HG03039 (cell line): ENCODE measurements around the gene IRF2.

Experiments used
- ATAC-seq: cut with Tn5 transposase; IDR thresholded peaks from one replicate; pipeline ENCODE4 v1.9.1; 2021; ENCODE audit warnings: mild to moderate bottlenecking, moderate library complexity; ENCODE audit not compliant: unreplicated experiment

Gene IRF2

DNA sequence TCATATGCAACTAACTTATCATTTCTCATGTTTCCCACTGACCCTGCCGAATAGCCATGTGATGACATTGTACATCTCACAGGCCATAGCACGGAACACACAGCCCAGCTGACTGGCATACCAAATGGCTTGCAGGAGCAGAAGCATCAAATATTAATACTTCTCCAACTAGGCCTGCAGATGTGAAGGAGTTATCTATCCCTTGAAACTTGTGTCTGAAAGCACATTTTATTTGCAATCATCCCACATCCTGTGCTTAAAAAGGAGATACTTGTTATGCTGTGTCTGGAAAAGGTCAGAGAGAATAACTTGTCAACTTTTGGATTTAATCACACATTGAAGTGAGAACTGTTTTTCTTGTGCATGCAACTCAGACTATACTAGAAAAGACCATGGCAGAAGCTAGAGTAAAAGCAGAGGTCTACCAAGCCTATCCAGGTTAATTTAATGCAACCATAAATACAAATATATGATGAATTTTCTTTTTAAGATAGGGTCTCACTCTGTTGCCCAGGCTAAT, 100.4 kb downstream of the IRF2 start:
- no peak for ATAC-seq

- no peak for ATAC-seq
Observed at GRCh38 chr4:184371390-184371787, 103.0 kb downstream of the IRF2 start.

DNA sequence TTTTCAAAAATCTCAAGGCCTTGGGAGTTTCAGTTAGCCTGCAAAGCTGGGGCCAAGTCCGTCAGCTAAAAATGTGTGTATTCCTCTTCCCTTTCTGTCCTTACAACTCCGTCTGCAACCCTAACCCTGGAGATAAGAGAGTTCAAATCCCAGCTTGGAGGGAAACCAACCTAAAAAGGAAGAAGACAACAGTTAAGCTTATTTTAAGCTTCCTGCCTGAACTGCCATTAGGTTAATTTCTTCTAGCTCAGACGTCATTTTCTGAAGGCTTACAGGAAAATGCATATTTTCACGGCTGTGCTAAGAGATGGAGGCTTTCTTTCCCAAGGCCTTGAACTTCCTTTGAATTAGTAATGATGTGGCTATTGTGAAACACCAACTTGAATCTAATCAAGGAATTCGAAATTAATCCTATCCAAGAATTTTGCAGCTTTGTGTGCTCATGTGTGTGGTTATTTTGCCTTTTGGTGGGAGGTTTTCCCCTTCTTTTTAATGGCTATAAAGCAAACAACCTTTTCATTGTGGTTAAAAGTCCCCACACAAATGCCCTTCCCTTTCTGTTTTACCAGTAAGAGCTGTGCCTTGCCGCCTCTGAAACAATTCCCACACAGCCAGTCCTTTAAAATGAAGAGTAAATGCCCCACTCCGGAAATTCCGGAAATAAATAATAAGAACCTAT, 103.5 kb downstream of the IRF2 start:
- ATAC-seq: no peak

- no peak for ATAC-seq
Observed at GRCh38 chr4:184369871-184370270, 104.5 kb downstream of the IRF2 start.

- no peak for ATAC-seq
Observed at GRCh38 chr4:184368731-184369130, 105.6 kb downstream of the IRF2 start.

DNA sequence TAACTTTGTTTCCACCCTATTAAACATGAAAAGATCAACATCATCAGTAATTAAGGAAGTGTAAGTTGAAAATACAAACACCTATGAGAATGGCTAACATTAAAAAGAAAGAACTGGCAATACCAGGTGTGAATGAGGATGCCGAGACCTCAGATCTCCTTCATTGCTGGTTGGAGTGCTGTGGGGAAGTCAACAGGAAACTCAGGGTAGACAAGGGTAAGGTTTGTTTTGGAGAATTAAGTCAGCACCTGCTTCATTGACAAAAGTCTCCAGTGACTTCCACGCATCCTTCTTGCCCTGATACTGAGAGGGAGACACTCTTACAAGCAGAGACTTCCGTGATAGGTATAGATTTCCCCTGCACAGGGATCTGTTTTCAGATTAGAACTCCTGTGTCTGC, 106.1 kb downstream of the IRF2 start:
- no peak for ATAC-seq

- no peak for ATAC-seq
Observed at GRCh38 chr4:184364100-184364921, 110.0 kb downstream of the IRF2 start.

GRCh38 chr4:184363258-184363657, 111.1 kb downstream of the IRF2 start:
- no peak for ATAC-seq

GRCh38 chr4:184362396-184362795, 112.0 kb downstream of the IRF2 start:
- no peak for ATAC-seq

DNA sequence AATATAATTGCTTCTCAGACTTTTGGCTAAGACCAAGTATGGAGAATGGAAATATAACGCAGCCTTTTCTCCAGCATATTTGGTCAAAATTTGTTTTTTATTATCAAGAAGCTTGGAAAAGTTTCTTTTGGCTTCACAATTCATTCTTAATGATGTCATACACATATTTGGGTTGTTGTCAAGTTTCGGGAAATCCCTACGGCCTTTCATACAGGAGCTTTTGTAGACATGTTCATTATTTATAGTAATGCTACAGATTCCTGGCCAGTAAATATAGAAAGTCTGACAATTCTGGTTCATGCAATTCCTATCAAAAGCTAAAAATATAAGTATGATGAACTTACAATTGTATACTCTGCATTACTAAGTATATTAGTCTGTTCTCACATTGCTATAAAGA, 112.9 kb downstream of the IRF2 start:
- ATAC-seq: no peak

GRCh38 chr4:184359888-184360287, 114.5 kb downstream of the IRF2 start:
- ATAC-seq: no peak

DNA sequence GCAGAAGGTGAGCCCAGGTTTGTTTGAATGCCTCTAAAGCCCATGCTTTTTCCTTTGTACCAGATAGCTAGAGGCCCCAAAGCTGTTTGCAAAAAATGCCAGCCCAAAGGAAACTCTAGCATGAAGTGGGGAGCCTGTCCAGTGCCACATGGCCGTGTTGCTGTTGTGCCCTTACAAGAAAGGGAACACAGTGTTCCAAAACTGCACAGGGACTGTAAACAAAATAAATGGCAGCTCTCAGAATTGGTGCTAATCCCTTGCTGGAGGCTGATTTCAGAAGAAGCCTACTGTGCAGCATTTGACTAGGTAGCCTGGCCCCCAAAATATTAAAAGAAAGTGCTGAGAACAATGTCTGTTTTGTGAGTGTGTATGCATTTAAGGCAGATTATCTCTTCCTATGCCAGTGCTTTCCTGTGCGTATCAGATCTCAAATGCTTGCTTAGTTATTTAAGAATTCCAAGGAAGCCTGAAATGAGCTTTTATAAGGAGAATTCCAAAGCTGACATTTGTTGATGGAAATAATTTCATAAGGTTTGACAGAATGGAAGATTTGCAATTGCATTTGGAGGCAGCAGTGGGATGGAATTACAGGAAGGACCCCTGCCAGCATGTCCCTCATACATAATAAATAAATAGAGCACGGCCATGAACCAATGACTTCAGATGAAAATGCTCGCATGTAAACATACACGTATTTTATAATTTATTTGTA, 115.7 kb downstream of the IRF2 start:
- no peak for ATAC-seq

- ATAC-seq: no peak
Observed at GRCh38 chr4:184357772-184358171, 116.6 kb downstream of the IRF2 start.

- ATAC-seq: no peak
Observed at GRCh38 chr4:184357165-184357564, 117.2 kb downstream of the IRF2 start.

GRCh38 chr4:184356366-184356765, 118.0 kb downstream of the IRF2 start:
- ATAC-seq: no peak

GRCh38 chr4:184355857-184356256, 118.5 kb downstream of the IRF2 start:
- no peak for ATAC-seq

- ATAC-seq: no peak
Observed at GRCh38 chr4:184355111-184355604, 119.2 kb downstream of the IRF2 start.

GRCh38 chr4:184352891-184353290, 121.5 kb downstream of the IRF2 start:
- no peak for ATAC-seq

GRCh38 chr4:184351560-184352451, 122.5 kb downstream of the IRF2 start:
- no peak for ATAC-seq

- ATAC-seq: no peak
Observed at GRCh38 chr4:184350964-184351363, 123.4 kb downstream of the IRF2 start.
